ENCODE measurements around the gene CKS2.

The CKS2 gene

GRCh38 chr9:89319015-89319905 lies 8.3 kb downstream of the CKS2 start:
- H3K36me3 ChIP-seq (ENCODE audit: control insufficient read depth, insufficient read depth, low read length), result no peaks in the 10 kb centered on the region
- H3K27ac ChIP-seq, result peak overlapping the region; percentile 95
- no peaks in the 10 kb centered on the region for H3K27me3 ChIP-seq (ENCODE audit: control insufficient read depth, insufficient read depth, low read length)
- peak overlapping the region; percentile 60 for H3K4me3 ChIP-seq (ENCODE audit: low read depth, low read length)
- peak overlapping the region; percentile 72 for H3K4me2 ChIP-seq (ENCODE audit: low read length)
- H3K9me3 ChIP-seq (ENCODE audit: control insufficient read depth, low read length), result no peaks in the 10 kb centered on the region
- H2AFZ ChIP-seq, result peak overlapping the region; percentile 77
- H3K9ac ChIP-seq, result peak overlapping the region; percentile 87
- H3K4me1 ChIP-seq, result peaks cover 9% of the 10 kb centered on the region
- peaks cover 9% of the 10 kb centered on the region for H3K79me2 ChIP-seq
- peak; percentile 60 for TF ChIP-seq CTCF (IDR thresholded peaks at IDR 0.05)

GRCh38 chr9:89323390-89323789 lies 12.4 kb downstream of the CKS2 start:
- Histone ChIP-seq H3K9ac (no peak overlapping the region), H3K79me2 (peaks cover 9% of the 10 kb centered on the region), H3K4me3 (ENCODE audit: low read depth, low read length) (no peak overlapping the region), H3K36me3 (ENCODE audit: control insufficient read depth, insufficient read depth, low read length) (no peaks in the 10 kb centered on the region), H3K4me1 (peaks cover 14% of the 10 kb centered on the region), H2AFZ (no peak overlapping the region), H3K27me3 (ENCODE audit: control insufficient read depth, insufficient read depth, low read length) (no peaks in the 10 kb centered on the region), H3K9me3 (ENCODE audit: control insufficient read depth, low read length) (no peaks in the 10 kb centered on the region), H3K27ac (no peak overlapping the region), H3K4me2 (ENCODE audit: low read length) (peak overlapping the region; percentile 54)
- TF ChIP-seq CTCF (IDR thresholded peaks at IDR 0.05), result no peak

- Histone ChIP-seq H3K27ac (no peak overlapping the region), H3K4me3 (ENCODE audit: low read depth, low read length) (no peak overlapping the region), H3K4me1 (peaks cover 8% of the 10 kb centered on the region), H3K9ac (no peak overlapping the region), H3K9me3 (ENCODE audit: control insufficient read depth, low read length) (no peaks in the 10 kb centered on the region), H3K79me2 (peaks cover 9% of the 10 kb centered on the region), H2AFZ (no peak overlapping the region), H3K27me3 (ENCODE audit: control insufficient read depth, insufficient read depth, low read length) (no peaks in the 10 kb centered on the region), H3K36me3 (ENCODE audit: control insufficient read depth, insufficient read depth, low read length) (no peaks in the 10 kb centered on the region), H3K4me2 (ENCODE audit: low read length) (no peak overlapping the region)
- TF ChIP-seq CTCF (IDR thresholded peaks at IDR 0.05), result no peak
These were observed 14.7 kb downstream of the CKS2 start for GRCh38 chr9:89325733-89326132.

GRCh38 chr9:89328064-89328463 lies 17.1 kb downstream of the CKS2 start:
- Histone ChIP-seq H3K27me3 (ENCODE audit: control insufficient read depth, insufficient read depth, low read length) (no peaks in the 10 kb centered on the region), H3K4me1 (peaks cover 7% of the 10 kb centered on the region), H3K36me3 (ENCODE audit: control insufficient read depth, insufficient read depth, low read length) (no peaks in the 10 kb centered on the region), H3K4me2 (ENCODE audit: low read length) (no peak overlapping the region), H3K9ac (no peak overlapping the region), H3K9me3 (ENCODE audit: control insufficient read depth, low read length) (no peaks in the 10 kb centered on the region), H3K4me3 (ENCODE audit: low read depth, low read length) (no peak overlapping the region), H3K27ac (no peak overlapping the region), H2AFZ (no peak overlapping the region), H3K79me2 (no peaks in the 10 kb centered on the region)
- TF ChIP-seq CTCF (IDR thresholded peaks at IDR 0.05), result no peak

- Histone ChIP-seq H2AFZ (no peak overlapping the region), H3K4me2 (ENCODE audit: low read length) (no peak overlapping the region), H3K27ac (no peak overlapping the region), H3K4me1 (peaks cover 5% of the 10 kb centered on the region), H3K9ac (no peak overlapping the region), H3K27me3 (ENCODE audit: control insufficient read depth, insufficient read depth, low read length) (no peaks in the 10 kb centered on the region), H3K79me2 (no peaks in the 10 kb centered on the region), H3K4me3 (ENCODE audit: low read depth, low read length) (no peak overlapping the region), H3K36me3 (ENCODE audit: control insufficient read depth, insufficient read depth, low read length) (no peaks in the 10 kb centered on the region), H3K9me3 (ENCODE audit: control insufficient read depth, low read length) (no peaks in the 10 kb centered on the region)
- TF ChIP-seq CTCF (IDR thresholded peaks at IDR 0.05), result no peak
These were observed 18.9 kb downstream of the CKS2 start for GRCh38 chr9:89329917-89330316.
